ENCODE results near the gene TMEM158.
A peak's percentile ranks its signal among the peaks of the same experiment; 100 is the strongest.

The TMEM158 gene

DNA sequence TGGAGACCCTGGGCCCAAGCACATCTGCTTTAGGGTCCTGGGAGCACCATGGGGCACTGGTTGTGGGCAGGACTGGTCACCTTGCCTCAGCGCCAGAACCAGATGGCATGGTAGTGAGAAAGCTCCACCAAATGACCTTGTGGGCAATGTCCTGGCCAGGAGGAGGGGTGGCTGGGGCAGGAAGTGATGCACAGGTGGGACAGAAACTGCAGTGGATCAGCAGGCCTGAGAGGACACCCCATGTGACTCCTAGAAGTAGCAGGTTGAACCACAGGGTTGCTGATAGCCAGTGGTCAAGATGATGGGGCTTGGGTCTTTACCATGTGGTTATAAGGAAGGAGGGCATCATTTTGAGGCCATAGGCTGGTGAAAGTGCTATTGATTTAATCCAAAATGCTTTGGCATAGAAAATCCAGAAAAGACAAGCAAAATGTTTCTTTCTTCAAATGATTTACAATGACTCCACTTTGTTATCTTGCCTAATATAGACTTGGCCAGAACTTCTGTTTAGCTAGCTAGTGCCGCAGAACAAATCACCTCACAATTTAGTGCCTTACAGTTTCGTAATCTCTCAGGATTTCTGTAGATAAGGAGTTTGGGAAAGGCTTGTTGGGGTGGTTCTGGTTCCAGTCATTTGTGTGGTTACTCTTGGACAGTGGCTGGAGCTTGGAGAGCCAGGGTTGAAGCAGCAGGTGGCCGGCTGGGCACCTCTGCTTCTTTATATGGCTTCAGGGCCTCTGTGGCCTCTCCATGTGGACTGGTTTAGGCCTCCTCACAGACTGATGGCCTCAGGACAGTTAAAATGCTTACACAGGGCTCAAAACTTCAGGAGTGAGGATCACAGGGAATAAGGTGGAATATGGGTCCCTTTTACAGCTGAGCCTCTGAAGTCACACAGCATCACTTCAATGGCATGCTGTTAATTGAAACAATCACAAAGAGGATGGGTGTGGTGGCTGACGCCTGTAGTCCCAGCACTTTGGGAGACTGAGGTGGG lies 27.5 kb downstream of the TMEM158 start:
- no peak for DNase-seq

DNA sequence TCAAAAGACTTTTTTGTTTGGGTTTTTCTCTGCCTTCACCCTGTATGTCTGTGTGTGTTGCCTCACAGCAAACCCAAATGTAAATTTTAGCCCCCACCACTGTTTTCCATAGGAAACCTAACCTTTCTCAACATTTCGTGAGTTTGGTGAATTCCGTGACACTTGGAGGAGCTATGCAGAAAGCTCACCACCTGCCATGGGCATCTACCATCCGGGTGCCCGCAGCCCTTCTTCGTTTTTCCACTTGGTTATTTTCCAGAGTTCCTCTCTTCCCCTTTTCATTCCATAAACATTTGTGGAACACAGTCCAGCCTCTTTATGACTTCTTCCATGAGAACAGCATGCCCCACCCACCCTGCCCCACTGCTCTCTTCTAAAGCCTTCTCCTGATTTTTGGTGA lies 31.3 kb downstream of the TMEM158 start:
- no peak for DNase-seq

GRCh38 chr3:45191924-45192417 lies 34.1 kb downstream of the TMEM158 start:
- DNase-seq: no peak

- no peak for DNase-seq
These were observed 34.7 kb downstream of the TMEM158 start for GRCh38 chr3:45191424-45191823.

- peak; percentile 33 for DNase-seq
These were observed 37.1 kb downstream of the TMEM158 start for GRCh38 chr3:45188719-45189659.

GRCh38 chr3:45187694-45188141 lies 38.4 kb downstream of the TMEM158 start:
- no peak for DNase-seq

DNA sequence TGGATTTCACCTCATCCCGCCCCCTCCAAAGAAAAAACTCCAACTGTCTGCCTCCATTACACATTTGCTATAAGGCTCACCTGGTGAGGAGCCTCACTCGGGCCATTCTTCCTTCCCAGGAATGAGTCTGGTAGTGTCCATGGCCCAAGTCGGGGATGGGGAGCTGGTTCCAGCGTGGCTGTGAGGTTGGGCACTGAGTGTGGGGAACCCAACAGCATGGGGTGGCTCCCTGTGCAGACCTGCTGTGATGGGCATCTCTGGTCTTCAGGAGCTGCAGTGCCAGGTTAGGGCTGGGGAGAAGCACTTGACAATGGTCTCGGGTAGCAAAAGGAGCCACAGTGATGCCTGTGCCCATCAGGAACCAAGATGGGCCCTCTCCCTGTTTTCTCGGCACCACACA lies 39.2 kb downstream of the TMEM158 start:
- no peak for DNase-seq

DNA sequence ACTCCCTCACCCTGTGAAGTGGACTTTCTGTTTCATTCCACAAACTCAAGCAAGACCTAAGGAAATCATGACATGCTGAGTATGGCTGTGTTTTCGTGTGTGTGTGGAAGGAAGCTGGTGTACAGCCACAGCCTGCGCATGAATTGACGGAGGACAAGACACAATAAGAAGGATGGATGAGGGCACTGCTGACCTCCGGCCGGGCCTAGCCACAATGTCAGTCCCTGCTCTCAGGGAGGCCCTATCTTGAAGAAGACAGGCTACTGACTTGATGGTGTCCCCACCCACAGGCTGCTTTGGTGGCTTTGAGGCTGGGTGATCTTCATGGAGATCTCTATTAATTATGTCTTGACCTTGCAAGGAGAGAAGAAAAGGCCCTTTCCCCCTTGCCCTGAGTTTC lies 40.6 kb downstream of the TMEM158 start:
- DNase-seq: no peak

DNA sequence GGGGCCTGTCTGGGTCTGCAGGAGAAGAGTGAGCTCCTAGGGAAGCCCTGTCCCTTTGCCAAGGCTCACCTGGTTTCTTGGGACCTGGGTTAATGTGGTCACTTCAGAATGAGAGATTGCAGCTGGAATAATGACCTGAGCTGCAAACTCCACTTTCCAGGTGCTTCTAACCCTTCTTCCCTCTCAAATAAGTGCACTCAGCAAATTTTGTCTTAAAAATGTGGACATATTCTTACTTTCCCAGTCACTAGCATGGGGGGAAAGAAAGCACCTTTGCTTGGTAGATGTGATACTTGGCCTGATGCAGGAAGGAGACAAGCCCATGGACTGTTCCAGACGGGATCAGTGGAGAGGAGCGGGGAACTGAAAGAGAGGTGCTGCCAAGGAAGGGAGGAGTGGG lies 41.0 kb downstream of the TMEM158 start:
- no peak for DNase-seq

DNA sequence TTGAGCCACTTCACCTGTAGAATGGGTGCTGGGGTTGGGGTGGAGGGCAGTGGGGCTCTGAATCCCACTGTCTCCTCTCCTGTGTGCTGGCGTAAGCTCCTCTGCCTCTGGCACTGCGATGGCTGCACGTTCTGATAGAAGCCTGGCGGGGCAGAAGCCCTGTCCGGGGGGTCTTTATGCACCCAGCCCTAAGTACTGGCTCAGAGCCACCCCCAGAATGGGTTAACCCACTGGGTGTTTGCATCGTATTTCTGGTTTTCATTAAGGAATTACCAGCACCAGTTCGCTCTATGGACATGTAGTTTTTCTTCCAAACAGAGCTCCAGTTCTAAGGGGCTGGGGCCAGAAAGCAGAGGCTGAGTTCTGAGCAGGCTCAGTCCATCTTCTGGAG lies 42.2 kb downstream of the TMEM158 start:
- DNase-seq: no peak

- DNase-seq: peak; percentile 1
These were observed 42.9 kb downstream of the TMEM158 start for GRCh38 chr3:45182915-45183871.

DNA sequence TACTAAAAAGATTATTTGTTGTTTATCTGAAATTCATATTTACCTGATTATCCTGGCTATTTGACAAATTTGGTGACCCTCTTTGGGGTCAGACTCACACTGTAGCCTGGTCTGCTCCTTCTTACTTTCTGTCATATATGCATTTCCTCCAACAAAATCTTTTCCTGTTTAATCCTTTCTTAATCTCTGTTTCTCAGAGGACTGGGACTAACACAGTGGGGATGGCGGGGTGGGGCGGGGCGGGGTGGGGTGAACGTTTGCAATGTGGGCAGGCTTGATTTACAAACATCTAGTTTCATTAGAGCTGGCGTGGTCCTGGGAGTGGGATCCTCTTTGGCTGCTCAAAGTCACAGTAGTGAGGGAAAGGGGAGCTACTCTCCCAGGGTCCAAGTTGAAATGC lies 44.6 kb downstream of the TMEM158 start:
- DNase-seq: no peak

- no peak for DNase-seq
These were observed 45.2 kb downstream of the TMEM158 start for GRCh38 chr3:45180899-45181298.

- DNase-seq: no peak
These were observed 46.0 kb downstream of the TMEM158 start for GRCh38 chr3:45180051-45180450.

- no peak for DNase-seq
These were observed 46.9 kb downstream of the TMEM158 start for GRCh38 chr3:45179163-45179562.

DNA sequence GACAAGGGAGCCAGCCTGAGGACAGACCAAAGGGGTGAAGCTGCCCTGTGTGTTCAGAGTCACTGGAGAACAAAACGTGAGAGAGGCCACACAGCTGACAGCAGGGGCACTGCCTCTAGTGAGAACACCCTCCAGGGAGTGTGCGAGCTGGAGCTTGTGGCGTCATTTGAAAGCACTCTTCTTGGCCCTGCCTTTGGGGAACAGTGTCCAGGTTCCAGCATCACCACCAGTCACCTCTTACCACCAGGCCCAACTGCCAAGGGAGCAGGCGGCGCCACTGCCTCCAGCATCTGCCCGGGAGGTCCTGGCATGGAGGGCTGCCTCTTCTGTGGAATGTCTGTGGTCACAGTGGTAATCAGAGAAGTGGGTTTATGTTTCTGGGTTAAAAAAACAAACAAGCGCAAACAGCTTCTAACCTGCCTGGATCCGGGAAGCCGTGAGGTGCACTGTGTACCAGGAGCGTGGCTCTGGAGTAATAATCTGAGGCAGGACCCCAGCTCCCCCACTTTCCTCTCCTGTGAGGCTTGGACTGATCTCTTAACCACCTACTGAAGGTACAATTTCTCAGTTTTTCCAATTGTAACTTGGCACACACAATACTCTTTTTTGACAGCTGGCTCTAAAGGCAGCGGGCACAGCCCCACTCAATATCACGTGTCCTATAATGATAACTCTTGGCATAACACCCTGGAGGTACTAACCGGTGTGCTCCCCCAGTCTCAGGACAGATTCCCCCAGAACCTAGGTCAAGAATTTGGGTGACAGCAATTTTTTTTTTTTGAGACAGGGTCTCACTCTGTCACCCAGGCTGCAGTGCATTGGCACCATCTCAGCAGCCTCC lies 47.7 kb downstream of the TMEM158 start:
- no peak for DNase-seq

DNA sequence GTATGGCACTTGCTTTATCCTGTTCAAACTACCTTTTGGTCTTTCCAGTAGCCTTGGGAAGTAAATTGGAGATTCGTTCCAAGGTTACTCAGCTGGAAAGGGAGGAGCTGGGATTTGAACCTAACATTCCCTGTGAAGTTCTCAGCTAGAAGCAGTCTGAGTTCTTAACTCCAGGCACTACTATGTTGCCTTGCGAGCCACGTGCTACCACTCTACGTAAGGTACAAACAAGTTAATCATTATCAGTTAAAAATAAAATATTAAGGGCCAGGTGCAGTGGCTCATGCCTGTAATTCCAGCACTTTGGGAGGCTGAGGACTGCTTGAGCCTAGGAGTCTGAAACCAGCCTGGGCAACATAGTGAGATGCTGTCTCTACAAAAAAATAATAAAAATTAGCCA lies 49.2 kb downstream of the TMEM158 start:
- DNase-seq: no peak
